Sigmoid colon (tissue), 4 donors: Measurements from ENCODE around the gene AUTS2.

ENCODE experiments used
- CTCF ChIP-seq, 4 experiments: fragments of 450-650 bp in 3 of 4; fragments of 200-600 bp in 1 of 4; IDR thresholded peaks; one replicate each; pipeline ENCODE4 v1.5.1; 2016 to 2019; ENCODE audit warnings: antibody characterized with exemption in 4 of 4, mild to moderate bottlenecking in 3 of 4, moderate library complexity in 2 of 4
- EP300 ChIP-seq, 4 donors: sonication (generic); formaldehyde crosslinking; IDR thresholded peaks; one replicate each; pipeline ENCODE4 v1.6.1; 2017; ENCODE audit warnings: antibody characterized with exemption in 4 of 4
- POLR2A ChIP-seq, 2 donors: fragments of 450-650 bp; IDR thresholded peaks; one replicate each; pipeline ENCODE4 v1.6.1; 2016; ENCODE audit warnings: antibody characterized with exemption in 2 of 2, mild to moderate bottlenecking in 2 of 2, moderate library complexity in 2 of 2
- POLR2AphosphoS5 ChIP-seq, 4 donors: sonication (generic); formaldehyde crosslinking; IDR thresholded peaks; one replicate each; pipeline ENCODE4 v1.6.1; 2017; ENCODE audit warnings: antibody characterized with exemption in 4 of 4

- TF ChIP-seq POLR2A (IDR thresholded peaks at IDR 0.05) (no peak), CTCF (IDR thresholded peaks at IDR 0.05) (no peak), EP300 (IDR thresholded peaks at IDR 0.05) (no peak), POLR2AphosphoS5 (IDR thresholded peaks at IDR 0.05) (no peak)
Observed at GRCh38 chr7:69657985-69658384, 59.7 kb downstream of the AUTS2 start.
